HepG2 (cell line): ENCODE measurements around the gene GATAD2B. TPM values are rescaled to one million over a fixed set of nuclear protein-coding genes. Genes with fewer than 3 reads are reported as not detected.

Source experiments
- CBX2 ChIP-seq, 2 experiments: fragments of 200-600 bp in 1 of 2; sonication (generic); formaldehyde crosslinking in 1 of 2; IDR thresholded peaks; 2 replicates each; pipeline versions ENCODE4 v1.7.0 to v1.8.1; 2018 to 2022; ENCODE audit warnings: low read depth in 2 of 2, low read length in 1 of 2, mild to moderate bottlenecking in 1 of 2, missing genetic modification reagents in 1 of 2
- GABPB1 ChIP-seq: IDR thresholded peaks from 2 replicates; pipeline ENCODE4 v1.6.1; 2016; ENCODE audit warnings: mild to moderate bottlenecking, missing genetic modification reagents, moderate library complexity, missing compliant biosample characterization
- HDAC2 ChIP-seq: sonication (generic); formaldehyde crosslinking; IDR thresholded peaks from 2 replicates; pipeline ENCODE4 v1.4.0; 2020; ENCODE audit warnings: missing genetic modification reagents
- HDAC6 ChIP-seq: fragments of 200-600 bp; sonication (generic); IDR thresholded peaks from 2 replicates; pipeline ENCODE4 v1.7.0; 2017; ENCODE audit warnings: mild to moderate bottlenecking, antibody characterized with exemption, low read length, low read depth
- HMG20B ChIP-seq: conservative IDR thresholded peaks from 2 replicates; pipeline ENCODE4 v1.6.1; 2016; ENCODE audit warnings: missing genetic modification reagents, missing compliant biosample characterization
- HNF4G ChIP-seq, 2 experiments: sonication (generic) in 1 of 2; formaldehyde crosslinking in 1 of 2; IDR thresholded peaks; 2 replicates each; pipeline versions ENCODE4 v1.4.0 to v1.6.1; 2011 to 2020; ENCODE audit warnings: borderline replicate concordance in 2 of 2, low read depth in 2 of 2, mild to moderate bottlenecking in 2 of 2, low read length in 1 of 2, missing genetic modification reagents in 1 of 2, moderate library complexity in 1 of 2
- HNRNPLL ChIP-seq: fragments of 200-400 bp; formaldehyde crosslinking; IDR thresholded peaks from 2 replicates; pipeline ENCODE4 v1.6.1; 2017; ENCODE audit warnings: mild to moderate bottlenecking, low read depth, low read length; ENCODE audit not compliant: poor library complexity, severe bottlenecking
- JUND ChIP-seq: sonication (generic); formaldehyde crosslinking; IDR thresholded peaks from 2 replicates; pipeline ENCODE4 v1.8.0; 2022; ENCODE audit warnings: mild to moderate bottlenecking, missing genetic modification reagents
- KDM5B ChIP-seq: sonication (generic); formaldehyde crosslinking; IDR thresholded peaks from 2 replicates; pipeline ENCODE4 v1.4.0; 2020; ENCODE audit warnings: missing genetic modification reagents, mild to moderate bottlenecking, borderline replicate concordance
- MYC ChIP-seq: sonication (generic); formaldehyde crosslinking; IDR thresholded peaks from 2 replicates; pipeline ENCODE4 v1.9.0; 2021; ENCODE audit warnings: missing genetic modification reagents, borderline replicate concordance
- NFRKB ChIP-seq: fragments of 450-650 bp; IDR thresholded peaks from 2 replicates; pipeline ENCODE4 v1.6.1; 2017
- NR2C2 ChIP-seq: sonication (generic); formaldehyde crosslinking; IDR thresholded peaks from 2 replicates; pipeline ENCODE4 v1.4.0; 2020; ENCODE audit warnings: missing genetic modification reagents, mild to moderate bottlenecking, moderate library complexity, borderline replicate concordance
- PHF21A ChIP-seq: sonication (generic); formaldehyde crosslinking; IDR thresholded peaks from 2 replicates; pipeline ENCODE4 v1.5.0; 2020; ENCODE audit warnings: mild to moderate bottlenecking, missing genetic modification reagents
- PLSCR1 ChIP-seq: sonication (generic); formaldehyde crosslinking; IDR thresholded peaks from 2 replicates; pipeline ENCODE4 v1.5.0; 2020; ENCODE audit warnings: missing genetic modification reagents, mild to moderate bottlenecking, borderline replicate concordance
- SKI ChIP-seq: fragments of 450-650 bp; IDR thresholded peaks from one replicate; pipeline ENCODE4 v1.6.1; 2018; ENCODE audit warnings: mild to moderate bottlenecking; ENCODE audit not compliant: partially characterized antibody
- SOX13 ChIP-seq, 3 experiments: fragments of 450-650 bp in 1 of 3; sonication (generic) in 1 of 3; formaldehyde crosslinking in 1 of 3; IDR thresholded peaks in 2 of 3; conservative IDR thresholded peaks in 1 of 3; 2 replicates each; pipeline versions ENCODE4 v1.5.0 to v1.6.1; 2016 to 2020; ENCODE audit warnings: antibody characterized with exemption in 1 of 3, mild to moderate bottlenecking in 1 of 3, missing compliant biosample characterization in 1 of 3, missing genetic modification reagents in 1 of 3, moderate library complexity in 1 of 3
- TEF ChIP-seq: sonication (generic); formaldehyde crosslinking; IDR thresholded peaks from 2 replicates; pipeline ENCODE4 v1.5.0; 2020; ENCODE audit warnings: missing genetic modification reagents
- THYN1 ChIP-seq: sonication (generic); formaldehyde crosslinking; IDR thresholded peaks from 2 replicates; pipeline ENCODE4 v1.8.1; 2023; ENCODE audit warnings: low read depth, mild to moderate bottlenecking, moderate library complexity, missing genetic modification reagents, borderline replicate concordance
- ZFX ChIP-seq: sonication (generic); formaldehyde crosslinking; IDR thresholded peaks from 2 replicates; pipeline ENCODE4 v1.4.0; 2020; ENCODE audit warnings: mild to moderate bottlenecking, low read depth, missing genetic modification reagents, moderate library complexity
- ZKSCAN5 ChIP-seq: sonication (generic); formaldehyde crosslinking; IDR thresholded peaks from 2 replicates; pipeline ENCODE4 v1.5.1; 2020; ENCODE audit warnings: mild to moderate bottlenecking, missing genetic modification reagents
- ZNF121 ChIP-seq: sonication (generic); formaldehyde crosslinking; IDR thresholded peaks from 2 replicates; pipeline ENCODE4 v1.5.0; 2020; ENCODE audit warnings: mild to moderate bottlenecking, missing genetic modification reagents
- ZNF326 ChIP-seq: sonication (generic); formaldehyde crosslinking; IDR thresholded peaks from 2 replicates; pipeline ENCODE4 v1.4.0; 2020; ENCODE audit warnings: missing genetic modification reagents, borderline replicate concordance
- ZNF331 ChIP-seq: sonication (generic); formaldehyde crosslinking; IDR thresholded peaks from 2 replicates; pipeline ENCODE4 v1.4.0; 2020; ENCODE audit warnings: missing genetic modification reagents
- ZNF768 ChIP-seq: sonication (generic); formaldehyde crosslinking; IDR thresholded peaks from 2 replicates; pipeline ENCODE4 v1.4.0; 2020; ENCODE audit warnings: missing genetic modification reagents
- ZNF790 ChIP-seq: sonication (generic); formaldehyde crosslinking; IDR thresholded peaks from 2 replicates; pipeline ENCODE4 v1.8.0; 2022; ENCODE audit warnings: missing genetic modification reagents, mild to moderate bottlenecking, borderline replicate concordance
- ZNF891 ChIP-seq: sonication (generic); formaldehyde crosslinking; IDR thresholded peaks from 2 replicates; pipeline ENCODE4 v1.5.0; 2020; ENCODE audit warnings: mild to moderate bottlenecking, missing genetic modification reagents
- polyA plus RNA-seq, 8 experiments: library from polyadenylated mRNA; depleted of rRNA in 3 of 8; stranded (reverse) in 7 of 8; unstranded in 1 of 8; fragments of >200 nt; fragmentation: Illumina TruSeq in 4 of 8; extraction: Trizol in 4 of 8; gene quantifications; 2 replicates each; pipeline versions ENCODE4 v1.2.1 to v1.2.3, GENCODE V29; 2011 to 2016; ENCODE audit warnings: low read depth in 4 of 8, missing spikeins in 1 of 8, mixed read lengths in 1 of 8; ENCODE audit not compliant: insufficient read depth in 1 of 8
- total RNA-seq, 5 experiments: library from RNA; depleted of rRNA; stranded (reverse); fragments of >200 nt; fragmentation: Illumina TruSeq; extraction: Trizol; gene quantifications; 2 replicates each; pipeline ENCODE4 v1.2.3, GENCODE V29; 2016; ENCODE audit warnings: low read depth in 1 of 5
- TF ChIP-seq, protein P1 (sequence below): sonication (generic); formaldehyde crosslinking; IDR thresholded peaks from 2 replicates; pipeline ENCODE4 v1.5.1; 2020; ENCODE audit warnings: missing genetic modification reagents, mild to moderate bottlenecking, borderline replicate concordance

Gene GATAD2B
- total and polyA plus RNA-seq, 2 of the 13 experiments (the other 11 are each of a cell fraction or from before 2014, with no cell fraction given) = 3.2 to 5.2 TPM

DNA sequence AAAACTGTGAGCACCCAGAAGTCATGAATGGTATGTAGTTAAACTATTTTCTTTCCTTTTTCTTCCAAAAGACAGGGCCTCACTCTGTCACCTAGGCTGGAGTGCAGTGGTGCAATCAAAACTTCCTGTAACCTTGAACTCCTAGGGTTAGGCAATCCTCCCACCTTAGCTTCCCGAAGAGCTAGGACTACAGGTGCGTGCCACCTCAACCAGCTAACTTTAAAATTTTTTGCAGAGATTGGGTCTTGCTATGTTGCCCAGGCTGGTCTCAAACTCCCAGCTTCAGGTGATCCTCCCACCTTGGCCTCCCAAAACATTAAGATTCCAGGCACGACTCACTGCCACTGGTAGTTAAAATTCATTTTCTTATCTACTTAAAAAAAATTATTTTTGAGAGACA lies 62.5 kb downstream of the GATAD2B start (continued):
- no peak for TF ChIP-seq SOX13 (IDR thresholded peaks at IDR 0.05)
- peak in 1 of 2 experiments; percentile 7; a peak in 1 of 4 replicates for TF ChIP-seq SOX13 (CRISPR knock-in tag; conservative IDR thresholded peaks at IDR 0.05 in 1 of 2, IDR thresholded peaks at IDR 0.05 in 1 of 2)
- no peak for TF ChIP-seq HMG20B (CRISPR knock-in tag)
- TF ChIP-seq, protein P1, sequence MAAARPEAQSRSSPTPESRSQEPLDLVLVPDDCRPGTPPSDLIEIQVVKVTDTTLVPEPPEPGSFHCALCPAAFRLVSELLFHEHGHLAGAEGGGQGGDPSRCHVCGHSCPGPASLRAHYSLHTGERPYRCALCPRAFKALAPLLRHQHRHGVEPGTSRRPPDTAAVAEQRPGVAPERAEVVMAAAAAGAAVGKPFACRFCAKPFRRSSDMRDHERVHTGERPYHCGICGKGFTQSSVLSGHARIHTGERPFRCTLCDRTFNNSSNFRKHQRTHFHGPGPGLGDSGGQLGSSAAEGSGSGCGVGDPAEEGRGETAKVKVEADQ (CRISPR knock-in tag) = no peak
- peak; percentile 71 for TF ChIP-seq NR2C2 (CRISPR knock-in tag)
- TF ChIP-seq ZNF768 = no peak
- no peak for TF ChIP-seq NFRKB
- peak; percentile 95 for TF ChIP-seq ZNF121 (CRISPR knock-in tag)
- no peak for TF ChIP-seq HDAC6
- TF ChIP-seq CBX2 (IDR thresholded peaks at IDR 0.05; ENCODE audit: low read depth, low read length) = no peak
- no peak for TF ChIP-seq CBX2 (CRISPR knock-in tag; IDR thresholded peaks at IDR 0.05; ENCODE audit: low read depth)
- no peak for TF ChIP-seq THYN1
- TF ChIP-seq KDM5B (CRISPR knock-in tag) = no peak
- TF ChIP-seq ZNF331 = peak; percentile 55; the same call in 1 of the 2 replicates
- TF ChIP-seq HNF4G (IDR thresholded peaks at IDR 0.05; ENCODE audit: borderline replicate concordance, low read depth, low read length) = no peak
- TF ChIP-seq HNF4G (CRISPR knock-in tag; IDR thresholded peaks at IDR 0.05; ENCODE audit: borderline replicate concordance, low read depth) = no peak
- TF ChIP-seq ZFX (CRISPR knock-in tag) = 0 out of 2 replicates have a peak, but pooled peaks have one; percentile 30
- no peak for TF ChIP-seq SKI
- TF ChIP-seq ZNF790 (CRISPR knock-in tag) = no peak
- TF ChIP-seq JUND (CRISPR knock-in tag) = no peak
- no peak for TF ChIP-seq ZKSCAN5 (CRISPR knock-in tag)
- TF ChIP-seq ZNF891 (CRISPR knock-in tag) = no peak
- no peak for TF ChIP-seq PHF21A
- TF ChIP-seq HNRNPLL = no peak
- no peak for TF ChIP-seq MYC (CRISPR knock-in tag)
- TF ChIP-seq HDAC2 (CRISPR knock-in tag) = 0 out of 2 replicates have a peak, but pooled peaks have one; percentile 28
- TF ChIP-seq PLSCR1 (CRISPR knock-in tag) = no peak
- TF ChIP-seq GABPB1 (CRISPR knock-in tag) = peak; percentile 61
- TF ChIP-seq ZNF326 (CRISPR knock-in tag) = no peak
- no peak for TF ChIP-seq TEF (CRISPR knock-in tag)
